OCI-LY3 (cell line): ENCODE data around the gene PAF1.

Experiments used
- EZH2phosphoT487 ChIP-seq: fragments of 200-600 bp; shearing (Covaris generic); IDR thresholded peaks from 2 replicates; pipeline ENCODE4 v1.6.1; 2018; ENCODE audit warnings: antibody characterized with exemption, mixed run types, low read depth
- TF ChIP-seq, protein P1 (sequence below): fragments of 200-600, 300-600 bp; sonication (generic); IDR thresholded peaks from 2 replicates; pipeline ENCODE4 v1.5.1; 2014; ENCODE audit warnings: antibody characterized with exemption, low read length, low read depth

DNA sequence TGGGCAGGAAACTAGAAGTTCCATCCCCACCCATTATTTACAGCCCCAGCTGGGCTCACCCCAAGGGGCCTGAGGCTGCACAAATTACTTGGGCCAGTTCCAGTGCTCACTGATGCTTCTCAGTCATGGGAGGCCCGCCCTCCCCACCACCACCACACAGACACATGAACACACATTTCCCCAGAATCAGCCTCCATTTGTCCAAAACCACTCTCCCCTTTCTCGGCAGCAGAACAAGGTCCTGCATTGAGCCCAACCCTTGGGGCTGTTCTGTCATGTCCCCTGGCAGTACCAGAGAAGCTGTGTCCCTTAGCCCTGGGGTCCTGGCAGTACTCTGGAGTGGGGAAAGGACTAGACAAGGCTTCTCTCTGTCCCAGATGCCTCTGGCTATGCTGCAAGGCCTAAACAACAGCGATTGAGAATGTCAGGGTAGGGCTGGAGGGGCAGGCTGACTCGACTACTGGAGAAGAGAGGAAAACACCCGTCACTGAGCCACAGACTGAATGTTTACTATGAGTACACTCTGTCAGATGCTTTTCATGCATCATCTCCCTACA, 26.9 kb downstream of the PAF1 start:
- TF ChIP-seq, protein P1, sequence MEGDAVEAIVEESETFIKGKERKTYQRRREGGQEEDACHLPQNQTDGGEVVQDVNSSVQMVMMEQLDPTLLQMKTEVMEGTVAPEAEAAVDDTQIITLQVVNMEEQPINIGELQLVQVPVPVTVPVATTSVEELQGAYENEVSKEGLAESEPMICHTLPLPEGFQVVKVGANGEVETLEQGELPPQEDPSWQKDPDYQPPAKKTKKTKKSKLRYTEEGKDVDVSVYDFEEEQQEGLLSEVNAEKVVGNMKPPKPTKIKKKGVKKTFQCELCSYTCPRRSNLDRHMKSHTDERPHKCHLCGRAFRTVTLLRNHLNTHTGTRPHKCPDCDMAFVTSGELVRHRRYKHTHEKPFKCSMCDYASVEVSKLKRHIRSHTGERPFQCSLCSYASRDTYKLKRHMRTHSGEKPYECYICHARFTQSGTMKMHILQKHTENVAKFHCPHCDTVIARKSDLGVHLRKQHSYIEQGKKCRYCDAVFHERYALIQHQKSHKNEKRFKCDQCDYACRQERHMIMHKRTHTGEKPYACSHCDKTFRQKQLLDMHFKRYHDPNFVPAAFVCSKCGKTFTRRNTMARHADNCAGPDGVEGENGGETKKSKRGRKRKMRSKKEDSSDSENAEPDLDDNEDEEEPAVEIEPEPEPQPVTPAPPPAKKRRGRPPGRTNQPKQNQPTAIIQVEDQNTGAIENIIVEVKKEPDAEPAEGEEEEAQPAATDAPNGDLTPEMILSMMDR: no peak
- TF ChIP-seq EZH2phosphoT487: no peak
